ENCODE results near the gene YY1.

YY1 gene

DNA sequence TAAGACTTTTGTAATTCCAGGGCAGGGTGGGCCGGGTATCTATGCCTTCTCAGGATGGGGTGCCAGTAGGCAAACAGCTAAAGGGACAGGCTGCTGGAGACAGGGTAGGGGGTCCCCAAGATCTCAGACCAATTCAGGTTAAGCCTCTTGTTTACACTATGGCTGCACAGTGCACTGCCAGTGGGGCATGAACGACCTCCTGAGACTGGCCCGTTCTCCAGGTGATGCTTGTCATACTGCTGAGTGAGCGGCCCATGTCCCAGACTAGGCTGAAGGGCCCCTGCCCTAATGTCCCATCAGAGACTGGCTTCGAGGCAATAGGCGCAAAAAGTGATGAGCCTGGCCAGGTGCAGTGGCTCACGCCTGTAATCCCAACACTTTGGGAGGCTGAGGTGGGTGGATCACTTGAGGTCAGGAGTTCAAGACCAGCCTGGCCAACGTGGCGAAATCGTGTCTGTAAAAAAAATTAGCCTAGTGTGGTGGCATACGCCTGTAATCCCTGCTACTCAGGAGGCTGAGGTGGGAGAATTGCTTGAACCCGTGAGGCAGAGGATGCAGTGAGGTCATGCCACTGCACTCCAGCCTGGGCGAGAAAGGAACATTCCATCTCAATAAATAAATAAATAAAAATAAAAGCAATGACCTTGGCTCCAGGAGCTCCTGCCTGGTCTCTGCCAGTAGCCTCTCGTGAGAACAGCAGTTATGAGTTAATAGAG, 54.7 kb downstream of the YY1 start:
- Histone ChIP-seq H3K18ac (ENCODE audit: low read depth in 1 of 2, low read length in 2 of 2) (no peak overlapping the region), H2BK15ac (ENCODE audit: low read depth, poor library complexity, severe bottlenecking) (no peak overlapping the region), H2BK120ac (ENCODE audit: low read depth, low read length) (no peak overlapping the region), H3K36me3 (ENCODE audit: control insufficient read depth in 1 of 2, insufficient read depth in 2 of 2, low read depth in 1 of 2, low read length in 2 of 2) (peaks cover 25 to 76% of the 10 kb centered on the region in 2 experiments), H4K8ac (ENCODE audit: low read length) (no peak overlapping the region), H3K27ac (ENCODE audit: low read length, poor library complexity, severe bottlenecking) (no peak overlapping the region), H2BK12ac (ENCODE audit: low read length in 2 of 2) (no peak overlapping the region), H3K4me2 (ENCODE audit: low read length, poor library complexity, severe bottlenecking) (no peak overlapping the region), H2BK5ac (ENCODE audit: low read depth, low read length, poor library complexity, severe bottlenecking) (no peak overlapping the region), H2AK5ac (ENCODE audit: low read length, severe bottlenecking) (no peak overlapping the region), H3K23ac (ENCODE audit: low read length in 2 of 2) (no peak overlapping the region), H3K4me1 (ENCODE audit: control insufficient read depth, insufficient read depth, low read depth, low read length) (peaks cover 36% of the 10 kb centered on the region), H3K9me3 (ENCODE audit: control insufficient read depth, low read length) (no peaks in the 10 kb centered on the region), H3K4ac (ENCODE audit: low read depth in 1 of 2, low read length in 2 of 2) (no peak overlapping the region), H3K79me1 (replicated peaks; ENCODE audit: low read length, poor library complexity, severe bottlenecking) (peaks cover 55% of the 10 kb centered on the region), H3K27me3 (ENCODE audit: control insufficient read depth in 1 of 2, insufficient read depth in 1 of 2, low read length in 2 of 2) (no peaks in the 10 kb centered on the region), H2AFZ (ENCODE audit: low read depth, low read length) (no peak overlapping the region), H4K91ac (ENCODE audit: low read length) (no peak overlapping the region), H3K14ac (ENCODE audit: low read length in 2 of 2) (no peak overlapping the region), H3K4me3 (ENCODE audit: insufficient read depth in 1 of 2, low read depth in 1 of 2, low read length in 2 of 2) (no peak overlapping the region), H3K9ac (ENCODE audit: low read length) (peak overlapping the region; percentile 30)
- no peak for DNase-seq
- WGBS, result 92% methylated on average over 13 of the region's 14 CpGs

GRCh38 chr14:100294213-100294962, 55.4 kb downstream of the YY1 start:
- 89% methylated on average over 11 of the region's 12 CpGs for WGBS
- peak overlapping the region; percentile 30 for H3K9ac ChIP-seq (ENCODE audit: low read length)
- H3K36me3 ChIP-seq (ENCODE audit: control insufficient read depth in 1 of 2, insufficient read depth in 2 of 2, low read depth in 1 of 2, low read length in 2 of 2), result peaks cover 27 to 78% of the 10 kb centered on the region in 2 experiments
- H2AK5ac ChIP-seq (ENCODE audit: low read length, severe bottlenecking), result no peak overlapping the region
- no peak for DNase-seq
- no peak overlapping the region for H2AFZ ChIP-seq (ENCODE audit: low read depth, low read length)
- no peak overlapping the region for H3K4ac ChIP-seq (ENCODE audit: low read depth in 1 of 2, low read length in 2 of 2)
- H3K18ac ChIP-seq (ENCODE audit: low read depth in 1 of 2, low read length in 2 of 2), result no peak overlapping the region
- H3K4me1 ChIP-seq (ENCODE audit: control insufficient read depth, insufficient read depth, low read depth, low read length), result peaks cover 34% of the 10 kb centered on the region
- H3K27me3 ChIP-seq (ENCODE audit: control insufficient read depth in 1 of 2, insufficient read depth in 1 of 2, low read length in 2 of 2), result no peaks in the 10 kb centered on the region
- H2BK5ac ChIP-seq (ENCODE audit: low read depth, low read length, poor library complexity, severe bottlenecking), result no peak overlapping the region
- no peak overlapping the region for H3K14ac ChIP-seq (ENCODE audit: low read length in 2 of 2)
- no peak overlapping the region for H3K27ac ChIP-seq (ENCODE audit: low read length, poor library complexity, severe bottlenecking)
- no peak overlapping the region for H4K8ac ChIP-seq (ENCODE audit: low read length)
- H2BK12ac ChIP-seq (ENCODE audit: low read length in 2 of 2), result no peak overlapping the region
- no peaks in the 10 kb centered on the region for H3K9me3 ChIP-seq (ENCODE audit: control insufficient read depth, low read length)
- H2BK15ac ChIP-seq (ENCODE audit: low read depth, poor library complexity, severe bottlenecking), result no peak overlapping the region
- no peak overlapping the region for H2BK120ac ChIP-seq (ENCODE audit: low read depth, low read length)
- no peak overlapping the region for H3K23ac ChIP-seq (ENCODE audit: low read length in 2 of 2)
- no peak overlapping the region for H4K91ac ChIP-seq (ENCODE audit: low read length)
- H3K4me2 ChIP-seq (ENCODE audit: low read length, poor library complexity, severe bottlenecking), result no peak overlapping the region
- peak overlapping the region in 1 of 2 experiments; percentile 9 for H3K4me3 ChIP-seq (ENCODE audit: insufficient read depth in 1 of 2, low read depth in 1 of 2, low read length in 2 of 2)
- peaks cover 58% of the 10 kb centered on the region for H3K79me1 ChIP-seq (replicated peaks; ENCODE audit: low read length, poor library complexity, severe bottlenecking)

DNA sequence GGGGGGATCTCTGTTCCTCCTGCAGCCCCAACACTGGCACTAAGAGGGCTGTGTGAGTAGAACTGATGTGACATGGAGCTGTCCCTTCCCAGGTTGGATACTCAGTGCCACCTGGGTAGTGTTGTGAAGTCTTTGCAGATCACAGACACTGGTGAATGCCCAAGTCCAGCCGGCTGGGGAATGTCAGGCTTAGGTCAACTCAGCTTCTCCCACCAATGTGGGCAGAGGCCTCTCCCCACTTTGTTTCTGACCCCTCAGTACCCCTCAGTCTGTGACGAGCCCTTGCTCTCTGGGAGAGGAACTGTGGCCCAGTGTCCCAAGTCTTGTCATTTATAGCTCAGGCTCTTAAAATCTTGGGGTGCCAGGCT, 56.0 kb downstream of the YY1 start:
- 97% methylated on average over 2 of the region's 2 CpGs for WGBS
- Histone ChIP-seq H3K18ac (ENCODE audit: low read depth in 1 of 2, low read length in 2 of 2) (no peak overlapping the region), H3K9ac (ENCODE audit: low read length) (peak overlapping the region; percentile 30), H2AK5ac (ENCODE audit: low read length, severe bottlenecking) (no peak overlapping the region), H3K27ac (ENCODE audit: low read length, poor library complexity, severe bottlenecking) (no peak overlapping the region), H3K9me3 (ENCODE audit: control insufficient read depth, low read length) (no peaks in the 10 kb centered on the region), H2BK120ac (ENCODE audit: low read depth, low read length) (no peak overlapping the region), H4K91ac (ENCODE audit: low read length) (no peak overlapping the region), H2BK5ac (ENCODE audit: low read depth, low read length, poor library complexity, severe bottlenecking) (no peak overlapping the region), H2AFZ (ENCODE audit: low read depth, low read length) (no peak overlapping the region), H3K27me3 (ENCODE audit: control insufficient read depth in 1 of 2, insufficient read depth in 1 of 2, low read length in 2 of 2) (no peaks in the 10 kb centered on the region), H3K23ac (ENCODE audit: low read length in 2 of 2) (no peak overlapping the region), H3K4me2 (ENCODE audit: low read length, poor library complexity, severe bottlenecking) (no peak overlapping the region), H3K14ac (ENCODE audit: low read length in 2 of 2) (no peak overlapping the region), H2BK15ac (ENCODE audit: low read depth, poor library complexity, severe bottlenecking) (peak overlapping the region; percentile 32), H4K8ac (ENCODE audit: low read length) (no peak overlapping the region), H3K79me1 (replicated peaks; ENCODE audit: low read length, poor library complexity, severe bottlenecking) (peaks cover 62% of the 10 kb centered on the region), H3K4ac (ENCODE audit: low read depth in 1 of 2, low read length in 2 of 2) (no peak overlapping the region), H3K4me1 (ENCODE audit: control insufficient read depth, insufficient read depth, low read depth, low read length) (peaks cover 29% of the 10 kb centered on the region), H3K36me3 (ENCODE audit: control insufficient read depth in 1 of 2, insufficient read depth in 2 of 2, low read depth in 1 of 2, low read length in 2 of 2) (peaks cover 27 to 78% of the 10 kb centered on the region in 2 experiments), H3K4me3 (ENCODE audit: insufficient read depth in 1 of 2, low read depth in 1 of 2, low read length in 2 of 2) (no peak overlapping the region), H2BK12ac (ENCODE audit: low read length in 2 of 2) (no peak overlapping the region)
- no peak for DNase-seq

DNA sequence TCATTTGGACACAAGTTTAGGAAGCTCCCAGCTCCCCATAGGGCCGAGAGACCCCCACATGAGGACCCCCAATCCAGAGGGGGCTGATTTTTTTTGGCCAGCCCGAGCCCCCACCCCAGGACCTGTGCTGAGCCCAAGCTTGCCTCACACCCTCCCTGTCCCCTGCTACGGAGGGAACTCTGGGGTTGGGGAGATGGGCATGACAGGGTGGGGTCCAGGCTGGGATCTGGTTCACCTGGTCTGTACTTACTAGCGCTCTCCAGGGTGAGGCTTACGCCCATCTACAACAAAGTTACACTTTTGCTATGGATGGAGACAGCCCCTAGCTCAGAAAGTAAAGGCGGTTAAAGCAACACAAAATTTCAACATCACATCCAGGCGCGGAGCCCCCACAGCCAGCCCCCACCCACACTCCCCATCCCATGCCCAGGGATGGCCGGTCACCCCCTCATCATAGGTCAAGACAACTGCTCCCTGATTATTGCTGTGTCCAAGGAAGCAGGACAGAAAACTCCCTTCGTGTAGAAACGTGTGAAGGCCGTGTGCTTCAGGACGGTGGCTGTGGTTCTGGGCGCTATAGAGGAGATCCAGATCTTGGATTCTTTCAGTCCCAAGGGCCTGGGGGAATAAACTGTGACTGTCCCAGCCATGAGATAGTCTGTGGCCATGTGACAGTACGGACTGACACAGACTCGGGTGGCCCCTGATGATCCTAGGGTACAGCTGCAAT, 56.6 kb downstream of the YY1 start:
- no peak overlapping the region for H3K18ac ChIP-seq (ENCODE audit: low read depth in 1 of 2, low read length in 2 of 2)
- peaks cover 27 to 73% of the 10 kb centered on the region in 2 experiments for H3K36me3 ChIP-seq (ENCODE audit: control insufficient read depth in 1 of 2, insufficient read depth in 2 of 2, low read depth in 1 of 2, low read length in 2 of 2)
- H3K4ac ChIP-seq (ENCODE audit: low read depth in 1 of 2, low read length in 2 of 2), result no peak overlapping the region
- H2BK120ac ChIP-seq (ENCODE audit: low read depth, low read length), result no peak overlapping the region
- no peak overlapping the region for H2BK12ac ChIP-seq (ENCODE audit: low read length in 2 of 2)
- no peak overlapping the region for H2AFZ ChIP-seq (ENCODE audit: low read depth, low read length)
- no peak overlapping the region for H3K27ac ChIP-seq (ENCODE audit: low read length, poor library complexity, severe bottlenecking)
- WGBS, result 97% methylated on average over 16 of the region's 16 CpGs
- H3K4me2 ChIP-seq (ENCODE audit: low read length, poor library complexity, severe bottlenecking), result no peak overlapping the region
- H3K23ac ChIP-seq (ENCODE audit: low read length in 2 of 2), result no peak overlapping the region
- H3K9me3 ChIP-seq (ENCODE audit: control insufficient read depth, low read length), result no peaks in the 10 kb centered on the region
- no peak overlapping the region for H2BK15ac ChIP-seq (ENCODE audit: low read depth, poor library complexity, severe bottlenecking)
- H3K14ac ChIP-seq (ENCODE audit: low read length in 2 of 2), result no peak overlapping the region
- H2BK5ac ChIP-seq (ENCODE audit: low read depth, low read length, poor library complexity, severe bottlenecking), result no peak overlapping the region
- H3K4me1 ChIP-seq (ENCODE audit: control insufficient read depth, insufficient read depth, low read depth, low read length), result peaks cover 23% of the 10 kb centered on the region
- DNase-seq, result no peak
- H4K91ac ChIP-seq (ENCODE audit: low read length), result no peak overlapping the region
- H4K8ac ChIP-seq (ENCODE audit: low read length), result no peak overlapping the region
- no peaks in the 10 kb centered on the region for H3K27me3 ChIP-seq (ENCODE audit: control insufficient read depth in 1 of 2, insufficient read depth in 1 of 2, low read length in 2 of 2)
- H3K79me1 ChIP-seq (replicated peaks; ENCODE audit: low read length, poor library complexity, severe bottlenecking), result peaks cover 62% of the 10 kb centered on the region
- H2AK5ac ChIP-seq (ENCODE audit: low read length, severe bottlenecking), result no peak overlapping the region
- H3K4me3 ChIP-seq (ENCODE audit: insufficient read depth in 1 of 2, low read depth in 1 of 2, low read length in 2 of 2), result no peak overlapping the region
- no peak overlapping the region for H3K9ac ChIP-seq (ENCODE audit: low read length)

Data from mesenchymal stem cell (in vitro differentiated cells and primary cell).